Immature natural killer cell (primary cell): Measurements from ENCODE around the gene SERPINB5. TPM values are rescaled to one million over a fixed set of nuclear protein-coding genes. Genes with fewer than 3 reads are reported as not detected.
A peak's percentile ranks its signal among the peaks of the same experiment; 100 is the strongest.
"Not testable (repeated sequence)": the region's sequence is repeated elsewhere in the genome, so short reads cannot be mapped to it uniquely, and the experiment has no call there.

Experiments used
- DNase-seq, 3 donors: peaks; one replicate each; pipeline ENCODE4 v3.0.0; 2022; ENCODE audit warnings: mixed read lengths in 1 of 3
- H3K27ac Mint-ChIP-seq, 6 donors: one replicate each; pipeline ENCODE4 v1.8.0; 2020; ENCODE audit warnings: mixed read lengths in 6 of 6, mild to moderate bottlenecking in 5 of 6, inconsistent platforms in 4 of 6, moderate library complexity in 3 of 6
- H3K27me3 Mint-ChIP-seq, 3 donors: one replicate each; pipeline ENCODE4 v1.8.0; 2020 to 2021; ENCODE audit warnings: low read depth in 3 of 3, mild to moderate bottlenecking in 3 of 3, mixed read lengths in 3 of 3, moderate library complexity in 3 of 3, inconsistent platforms in 1 of 3
- H3K36me3 Mint-ChIP-seq, 3 donors: one replicate each; pipeline ENCODE4 v1.8.0; 2020; ENCODE audit warnings: mixed read lengths in 3 of 3, inconsistent platforms in 2 of 3, mild to moderate bottlenecking in 2 of 3
- H3K4me1 Mint-ChIP-seq, 2 donors: one replicate each; pipeline ENCODE4 v1.8.0; 2020; ENCODE audit warnings: inconsistent platforms in 2 of 2, mild to moderate bottlenecking in 2 of 2, mixed read lengths in 2 of 2, moderate library complexity in 1 of 2
- H3K4me3 Mint-ChIP-seq, 5 donors: one replicate each; pipeline ENCODE4 v1.8.0; 2020; ENCODE audit warnings: mild to moderate bottlenecking in 5 of 5, mixed read lengths in 5 of 5, inconsistent platforms in 3 of 5, moderate library complexity in 3 of 5
- H3K9me3 Mint-ChIP-seq, 6 donors: one replicate each; pipeline ENCODE4 v1.8.0; 2020; ENCODE audit warnings: mild to moderate bottlenecking in 6 of 6, mixed read lengths in 6 of 6, inconsistent platforms in 4 of 6, moderate library complexity in 3 of 6
- polyA plus RNA-seq, 3 donors: library from polyadenylated mRNA; unstranded; fragments of 300-500 nt; fragmentation: Illumina TruSeq; gene quantifications; one replicate each; pipeline ENCODE4 v1.2.3, GENCODE V29; 2021

The SERPINB5 gene
- polyA plus RNA-seq, 3 donors from 2014 or later: not detected

DNA sequence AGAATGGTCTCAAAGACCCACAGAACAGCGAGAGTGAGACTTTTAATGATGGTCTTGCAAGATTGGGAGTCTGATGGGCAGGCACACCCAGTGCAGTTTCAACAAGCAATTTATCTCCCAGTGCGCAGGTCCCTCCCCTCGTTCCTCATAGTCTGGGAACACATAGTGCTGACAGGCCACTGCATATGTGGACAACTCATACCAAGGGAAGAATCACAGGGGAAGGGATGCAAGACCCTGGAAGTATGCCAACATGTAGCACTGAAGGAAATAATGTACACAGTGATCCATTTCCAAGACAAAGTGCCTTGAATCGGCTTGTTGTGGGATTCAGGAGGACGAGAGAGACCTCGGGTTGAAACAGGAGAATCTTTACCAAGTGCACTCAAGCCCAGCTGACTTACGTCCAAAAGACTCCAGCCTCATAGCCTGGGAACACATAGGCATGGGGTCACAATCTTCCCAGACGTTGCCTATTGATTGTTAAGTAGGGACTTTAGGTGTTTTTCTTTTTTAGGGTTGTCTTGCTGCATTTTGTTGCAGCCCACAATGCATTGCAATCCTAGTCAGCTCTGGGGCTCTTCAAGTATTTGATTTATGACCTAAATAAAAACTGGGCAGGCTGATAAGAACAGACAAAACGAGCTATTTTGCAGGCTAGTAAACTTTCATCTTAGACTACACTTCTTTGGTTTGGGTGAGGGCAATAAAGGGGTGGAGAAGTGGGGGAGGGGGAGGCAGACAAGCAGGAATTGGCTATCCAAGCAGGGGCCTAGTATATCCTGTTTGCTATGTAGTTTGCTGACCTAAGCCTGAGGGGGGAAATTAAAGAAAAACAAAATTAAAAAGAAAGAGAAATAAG is 24.7 kb upstream of the SERPINB5 start:
- no peaks in the 10 kb centered on the region for H3K36me3 Mint-ChIP-seq
- H3K4me3 Mint-ChIP-seq: no peak overlapping the region
- H3K27ac Mint-ChIP-seq: no peak overlapping the region
- no peaks in the 10 kb centered on the region for H3K9me3 Mint-ChIP-seq
- DNase-seq: no peak
- H3K4me1 Mint-ChIP-seq: no peaks in the 10 kb centered on the region
- peaks cover 0 to 7% (median 4%) of the 10 kb centered on the region in 3 donors for H3K27me3 Mint-ChIP-seq

DNA sequence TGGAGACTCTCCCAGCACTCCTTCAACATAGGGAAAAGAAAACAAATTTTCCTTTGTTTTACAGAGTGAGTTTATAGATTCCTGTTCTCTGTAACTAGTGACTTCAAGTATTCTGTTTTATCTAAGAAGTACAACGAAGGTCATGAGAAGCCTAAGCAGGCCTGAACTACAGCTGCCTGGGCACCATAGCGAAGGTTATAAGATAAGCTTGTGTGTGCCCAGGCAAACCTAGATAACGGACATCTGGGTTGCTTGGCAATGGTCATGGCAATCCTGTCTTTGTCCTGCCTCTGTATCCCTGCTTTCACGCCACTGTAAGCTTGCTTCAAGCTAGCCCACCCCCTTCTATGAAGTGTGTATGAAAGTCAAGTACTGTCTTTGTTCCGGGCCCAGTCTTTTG is 24.0 kb upstream of the SERPINB5 start:
- H3K27me3 Mint-ChIP-seq, H3K9me3 Mint-ChIP-seq, H3K4me3 Mint-ChIP-seq, DNase-seq, H3K4me1 Mint-ChIP-seq, H3K27ac Mint-ChIP-seq, H3K36me3 Mint-ChIP-seq: not testable (repeated sequence)

DNA sequence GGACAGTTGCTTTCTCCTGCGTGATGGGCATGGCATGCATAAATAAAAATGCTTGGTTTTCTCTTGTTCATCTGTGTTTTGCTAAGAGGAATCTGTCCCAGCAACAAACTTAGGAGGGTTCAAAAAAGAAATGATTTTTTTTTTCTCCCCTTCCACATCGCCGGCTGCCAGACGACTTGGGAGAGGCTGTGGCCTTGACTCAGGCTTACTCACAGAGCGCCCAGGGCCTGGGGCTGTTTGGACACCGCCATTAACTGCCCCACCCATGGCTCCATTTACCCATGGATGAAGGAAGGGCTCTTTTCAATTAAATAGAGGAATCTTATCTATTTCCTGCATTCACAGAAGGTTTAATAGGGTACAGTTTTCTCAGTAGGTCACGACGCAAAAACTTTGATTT is 22.3 kb upstream of the SERPINB5 start:
- Mint-ChIP-seq H3K4me3 (no peak overlapping the region), H3K9me3 (no peaks in the 10 kb centered on the region), H3K4me1 (no peaks in the 10 kb centered on the region), H3K27ac (no peak overlapping the region), H3K36me3 (no peaks in the 10 kb centered on the region), H3K27me3 (peaks cover 0 to 10% (median 4%) of the 10 kb centered on the region in 3 donors)
- DNase-seq: no peak

DNA sequence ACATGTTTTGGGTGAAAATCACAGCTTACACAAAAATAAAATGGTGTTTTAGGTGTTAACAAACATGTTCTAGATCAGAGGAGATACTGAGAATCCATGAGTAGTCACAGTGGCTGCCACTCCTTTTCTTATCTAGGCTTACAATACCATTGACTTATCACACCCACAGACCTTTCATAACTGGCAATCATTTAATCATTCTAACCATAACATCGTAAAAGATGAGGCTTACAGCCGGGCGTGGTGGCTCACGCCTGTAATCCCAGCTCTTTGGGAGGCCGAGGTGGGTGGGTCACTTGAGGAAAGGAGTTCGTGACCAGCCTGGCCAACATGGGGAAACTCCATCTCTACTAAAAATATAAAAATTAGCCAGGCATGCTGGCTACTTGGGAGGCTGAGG is 18.8 kb upstream of the SERPINB5 start:
- Mint-ChIP-seq H3K27ac (no peak overlapping the region), H3K4me1 (no peaks in the 10 kb centered on the region), H3K36me3 (no peaks in the 10 kb centered on the region), H3K27me3 (peaks cover 0 to 5% (median 4%) of the 10 kb centered on the region in 3 donors), H3K4me3 (no peak overlapping the region), H3K9me3 (no peaks in the 10 kb centered on the region)
- no peak for DNase-seq

DNA sequence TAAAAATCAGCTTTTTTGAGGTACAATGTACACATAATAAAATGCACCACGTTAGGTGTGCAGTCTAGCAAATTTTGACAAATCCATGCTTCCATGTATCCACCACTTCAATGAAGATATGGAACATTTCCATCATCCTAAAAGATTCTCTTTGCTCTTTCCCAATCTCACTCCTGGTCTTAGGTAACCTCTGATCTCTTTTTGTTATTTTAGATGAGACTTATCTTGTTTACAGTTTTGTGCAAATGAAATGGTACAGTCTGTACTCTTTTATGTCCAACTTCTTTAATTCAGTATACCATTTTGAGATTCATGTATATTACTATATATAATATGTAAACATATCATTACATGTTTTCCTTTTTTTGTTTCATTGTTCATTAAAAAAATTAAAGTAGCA is 16.3 kb upstream of the SERPINB5 start:
- H3K4me1 Mint-ChIP-seq: no peaks in the 10 kb centered on the region
- H3K4me3 Mint-ChIP-seq: no peak overlapping the region
- H3K9me3 Mint-ChIP-seq: no peaks in the 10 kb centered on the region
- no peak overlapping the region for H3K27ac Mint-ChIP-seq
- H3K36me3 Mint-ChIP-seq: no peaks in the 10 kb centered on the region
- no peak for DNase-seq
- H3K27me3 Mint-ChIP-seq: peaks cover 2 to 10% (median 2%) of the 10 kb centered on the region in 3 donors

DNA sequence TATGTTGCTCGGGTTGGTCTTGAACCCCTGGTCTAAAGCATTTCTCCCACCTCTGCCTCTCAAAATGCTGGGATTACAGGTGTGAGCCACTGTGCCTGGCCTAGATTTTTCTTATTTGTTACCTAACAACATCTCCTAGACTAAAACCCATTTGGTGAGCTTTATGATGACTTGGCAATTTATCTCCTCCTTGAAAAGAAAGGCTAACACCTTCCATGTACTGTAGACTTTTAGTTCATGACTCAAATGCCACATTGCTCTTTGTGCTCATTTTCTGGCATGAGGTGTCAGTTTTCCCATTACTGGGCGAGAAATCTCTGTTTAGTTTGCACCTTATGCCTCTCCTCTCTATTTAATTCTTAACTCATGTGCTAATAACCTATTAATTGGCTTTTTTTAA is 12.3 kb upstream of the SERPINB5 start:
- Mint-ChIP-seq H3K36me3 (no peaks in the 10 kb centered on the region), H3K27ac (no peak overlapping the region), H3K4me1 (no peaks in the 10 kb centered on the region), H3K27me3 (peaks cover 2 to 5% (median 3%) of the 10 kb centered on the region in 3 donors), H3K9me3 (no peaks in the 10 kb centered on the region), H3K4me3 (no peak overlapping the region)
- DNase-seq: no peak

DNA sequence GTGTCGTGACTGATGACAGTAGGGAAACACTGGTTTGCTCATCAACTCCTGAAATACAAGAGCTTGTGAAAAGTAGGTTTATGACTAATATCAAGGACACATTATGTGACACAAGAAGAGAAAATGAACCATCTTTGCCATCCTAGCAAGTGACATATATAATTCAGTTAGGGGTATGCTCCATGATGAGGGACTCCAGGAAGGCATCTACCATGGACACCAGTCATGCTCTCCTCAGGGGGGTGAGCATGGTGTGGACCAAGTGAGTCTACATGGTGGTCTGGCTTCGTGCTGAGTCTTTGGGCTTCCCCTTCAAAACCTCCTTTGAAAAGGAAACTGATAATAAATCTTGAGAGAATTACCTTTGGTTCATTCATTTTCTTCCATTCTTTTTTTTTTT is 11.7 kb upstream of the SERPINB5 start:
- Mint-ChIP-seq H3K4me3 (no peak overlapping the region), H3K36me3 (no peaks in the 10 kb centered on the region), H3K4me1 (no peaks in the 10 kb centered on the region), H3K9me3 (no peaks in the 10 kb centered on the region), H3K27ac (no peak overlapping the region), H3K27me3 (peaks cover 3 to 6% (median 3%) of the 10 kb centered on the region in 3 donors)
- no peak for DNase-seq

DNA sequence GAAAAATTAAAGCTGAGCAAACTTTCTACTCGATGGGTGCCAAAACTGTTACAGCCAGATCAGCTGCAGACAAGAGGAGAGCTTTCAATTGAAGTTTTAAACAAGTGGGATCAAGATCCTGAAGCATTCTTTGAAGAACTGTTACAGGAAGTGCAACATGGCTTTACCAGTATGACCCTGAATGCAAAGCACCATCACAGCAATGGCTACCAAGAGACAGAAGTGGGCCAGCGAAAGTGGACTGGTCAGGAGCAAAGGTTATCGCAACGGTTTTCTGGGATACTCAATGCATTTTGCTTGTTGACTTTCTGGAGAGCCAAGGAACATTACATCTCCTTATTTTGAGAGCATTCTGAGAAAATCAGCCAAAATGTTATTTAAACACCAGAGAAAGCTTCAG is 9.1 kb upstream of the SERPINB5 start:
- peaks cover 3 to 7% (median 3%) of the 10 kb centered on the region in 3 donors for H3K27me3 Mint-ChIP-seq
- DNase-seq: no peak
- H3K27ac Mint-ChIP-seq: peak overlapping the region in 1 of 6 donors; percentile 5
- no peaks in the 10 kb centered on the region for H3K9me3 Mint-ChIP-seq
- no peaks in the 10 kb centered on the region for H3K4me1 Mint-ChIP-seq
- H3K4me3 Mint-ChIP-seq: no peak overlapping the region
- no peaks in the 10 kb centered on the region for H3K36me3 Mint-ChIP-seq

DNA sequence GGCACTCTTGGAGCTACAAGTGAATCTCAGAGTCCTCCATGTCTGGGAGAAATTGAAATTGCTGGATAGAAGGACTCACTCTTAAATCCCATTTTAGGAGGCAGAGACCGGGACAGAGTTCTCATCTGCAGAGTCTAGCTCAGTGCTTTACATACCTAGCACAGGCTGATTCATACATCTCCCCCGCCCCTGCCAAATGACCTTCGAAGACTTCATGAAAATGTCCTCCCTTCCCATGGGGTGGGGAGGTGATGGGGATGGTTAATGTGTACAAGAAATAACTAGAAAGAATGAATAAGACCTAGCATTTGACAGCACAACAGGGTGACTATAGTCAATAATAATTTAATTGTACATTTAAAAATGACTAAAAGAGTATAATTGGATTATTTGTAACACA is 8.2 kb upstream of the SERPINB5 start:
- peaks cover 3 to 7% (median 5%) of the 10 kb centered on the region in 3 donors for H3K27me3 Mint-ChIP-seq
- H3K36me3 Mint-ChIP-seq: no peaks in the 10 kb centered on the region
- H3K4me3 Mint-ChIP-seq: no peak overlapping the region
- H3K9me3 Mint-ChIP-seq: no peaks in the 10 kb centered on the region
- no peaks in the 10 kb centered on the region for H3K4me1 Mint-ChIP-seq
- no peak overlapping the region for H3K27ac Mint-ChIP-seq
- DNase-seq: no peak

DNA sequence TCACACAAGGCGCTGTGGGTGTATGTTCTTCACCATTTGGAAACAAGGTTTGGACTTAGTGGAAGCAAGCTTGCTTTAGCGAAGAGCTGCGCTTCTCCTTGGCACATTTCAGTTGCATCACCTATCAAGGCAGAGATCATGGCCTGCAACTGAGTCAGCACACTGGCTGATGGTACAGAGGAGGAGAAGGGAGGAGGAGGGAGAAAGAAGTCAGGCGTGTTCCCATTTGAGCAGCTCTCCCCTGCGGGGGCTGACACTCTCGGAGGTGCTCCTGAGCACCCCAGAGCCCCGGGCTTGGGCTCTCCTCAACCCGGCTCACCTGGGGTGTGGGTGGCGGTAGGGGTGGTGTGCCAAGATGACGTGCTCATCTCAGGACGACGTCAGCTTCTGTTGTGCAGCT is 6.0 kb upstream of the SERPINB5 start:
- H3K4me3 Mint-ChIP-seq: no peak overlapping the region
- H3K9me3 Mint-ChIP-seq: no peaks in the 10 kb centered on the region
- H3K27ac Mint-ChIP-seq: no peak overlapping the region
- no peaks in the 10 kb centered on the region for H3K36me3 Mint-ChIP-seq
- no peak for DNase-seq
- peaks cover 5 to 7% (median 5%) of the 10 kb centered on the region in 3 donors for H3K27me3 Mint-ChIP-seq
- H3K4me1 Mint-ChIP-seq: no peaks in the 10 kb centered on the region

DNA sequence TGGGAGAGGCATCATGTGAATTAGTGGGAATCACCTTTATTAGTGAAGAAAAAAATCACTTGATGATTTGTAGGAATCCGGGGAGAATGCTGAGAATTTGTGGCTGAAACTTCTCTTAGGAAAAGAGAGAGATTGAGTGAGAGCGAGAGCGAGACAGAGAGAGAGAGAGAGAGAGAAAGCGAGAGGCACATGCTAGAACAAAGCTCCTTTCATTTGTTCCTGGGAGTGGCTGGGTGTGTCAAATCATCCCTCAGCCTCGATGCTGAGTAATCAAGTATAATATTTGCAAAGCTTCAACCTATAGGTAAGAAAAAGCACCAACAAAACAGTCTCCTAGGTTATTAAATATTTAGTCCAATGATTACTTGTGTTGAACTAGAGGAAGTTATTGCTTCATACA is 4.4 kb upstream of the SERPINB5 start:
- Mint-ChIP-seq H3K27me3 (peaks cover 5 to 9% (median 7%) of the 10 kb centered on the region in 3 donors), H3K9me3 (no peaks in the 10 kb centered on the region), H3K36me3 (no peaks in the 10 kb centered on the region), H3K4me3 (no peak overlapping the region), H3K27ac (no peak overlapping the region), H3K4me1 (no peaks in the 10 kb centered on the region)
- DNase-seq: no peak

DNA sequence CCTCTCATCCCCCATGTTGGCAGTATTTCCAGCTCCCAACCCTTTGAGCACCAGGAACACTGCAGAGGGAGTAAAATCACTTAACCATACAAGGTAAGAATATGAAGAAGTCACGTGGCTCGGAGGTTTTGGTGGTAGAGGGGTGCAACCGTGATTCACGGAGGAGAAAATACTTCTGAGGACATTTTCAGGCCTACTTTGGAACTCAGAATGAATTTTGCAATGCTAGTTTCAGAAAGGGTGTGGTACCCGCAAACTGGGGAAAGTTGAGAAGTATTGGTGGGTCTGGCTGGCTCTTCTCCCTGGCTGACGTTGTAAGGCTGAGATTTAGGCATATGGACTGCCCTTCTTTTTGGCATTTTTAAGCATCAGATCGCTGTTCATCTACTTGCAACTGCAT is 442 bp downstream of the SERPINB5 start:
- H3K4me3 Mint-ChIP-seq: no peak overlapping the region
- H3K27me3 Mint-ChIP-seq: peaks cover 3 to 12% (median 8%) of the 10 kb centered on the region in 3 donors
- no peak overlapping the region for H3K27ac Mint-ChIP-seq
- H3K36me3 Mint-ChIP-seq: no peaks in the 10 kb centered on the region
- H3K4me1 Mint-ChIP-seq: no peaks in the 10 kb centered on the region
- DNase-seq: no peak
- H3K9me3 Mint-ChIP-seq: peaks cover 0 to 2% (median 0%) of the 10 kb centered on the region in 6 donors

DNA sequence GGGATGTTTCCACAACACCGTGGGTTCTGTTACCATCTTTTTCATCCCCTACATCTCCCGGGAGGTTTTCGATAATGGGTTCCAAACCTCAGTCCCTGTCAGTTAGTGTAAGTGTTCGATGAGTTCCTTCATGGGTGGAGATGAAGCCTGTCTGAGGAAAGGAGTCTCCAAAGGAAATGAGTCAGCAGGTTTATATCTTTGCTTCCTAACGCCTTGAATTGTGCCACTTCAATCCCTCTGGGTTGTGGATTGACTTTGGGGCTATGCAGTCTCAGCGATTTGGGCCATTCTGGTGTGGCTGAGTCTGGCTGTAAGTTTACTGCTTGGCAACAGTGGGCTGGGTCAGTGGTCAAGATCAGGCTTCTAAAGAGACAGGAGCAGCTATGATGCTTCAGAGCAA is 1.2 kb downstream of the SERPINB5 start:
- Mint-ChIP-seq H3K9me3 (peaks cover 0 to 2% (median 0%) of the 10 kb centered on the region in 6 donors), H3K36me3 (no peaks in the 10 kb centered on the region), H3K4me3 (no peak overlapping the region), H3K27me3 (peaks cover 3 to 15% (median 8%) of the 10 kb centered on the region in 3 donors), H3K4me1 (no peaks in the 10 kb centered on the region), H3K27ac (no peak overlapping the region)
- DNase-seq: no peak

DNA sequence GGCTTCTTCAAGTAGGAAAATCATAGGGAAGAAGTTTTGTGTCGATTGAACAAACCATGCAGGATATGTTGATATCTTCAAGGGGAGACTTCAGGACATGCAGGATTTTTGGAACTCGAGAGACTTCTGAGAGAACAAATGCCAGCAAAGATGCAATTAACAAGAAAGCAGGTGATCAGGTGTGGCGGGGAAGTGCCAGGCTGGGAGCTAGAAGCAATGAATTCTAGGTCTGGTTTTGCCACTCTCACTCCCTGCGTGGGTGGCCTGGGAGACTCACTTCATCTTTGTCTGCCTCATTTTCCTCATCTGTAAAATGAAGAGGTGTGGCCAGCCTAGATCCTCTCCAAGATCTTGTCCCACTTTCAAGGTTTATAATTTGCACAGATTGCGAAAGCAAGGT is 3.1 kb downstream of the SERPINB5 start:
- peaks cover 1 to 13% (median 7%) of the 10 kb centered on the region in 3 donors for H3K27me3 Mint-ChIP-seq
- no peaks in the 10 kb centered on the region for H3K36me3 Mint-ChIP-seq
- H3K9me3 Mint-ChIP-seq: peaks cover 0 to 2% (median 0%) of the 10 kb centered on the region in 6 donors
- H3K4me1 Mint-ChIP-seq: no peaks in the 10 kb centered on the region
- H3K4me3 Mint-ChIP-seq: no peak overlapping the region
- no peak overlapping the region for H3K27ac Mint-ChIP-seq
- no peak for DNase-seq

DNA sequence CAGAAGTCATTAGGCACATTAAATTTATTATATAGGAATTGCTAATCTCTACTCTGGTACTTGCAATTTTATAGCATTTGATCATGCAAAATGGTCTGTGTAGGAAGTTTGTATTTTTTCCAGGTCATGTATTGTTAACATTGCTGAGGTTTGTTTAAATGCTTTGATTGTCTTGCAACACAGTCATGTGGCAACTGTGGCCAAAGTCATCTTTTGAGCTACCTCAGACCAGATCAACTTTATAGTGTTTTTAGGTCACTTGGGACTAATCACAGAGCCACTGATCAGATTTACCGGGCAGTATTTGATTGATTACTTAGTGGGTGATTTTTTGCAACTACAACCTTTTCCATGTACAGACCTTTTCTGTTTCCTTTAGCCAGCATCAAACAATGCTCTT is 3.7 kb downstream of the SERPINB5 start:
- H3K4me1 Mint-ChIP-seq: no peaks in the 10 kb centered on the region
- H3K27me3 Mint-ChIP-seq: peaks cover under 1 to 16% (median 7%) of the 10 kb centered on the region in 3 donors
- H3K4me3 Mint-ChIP-seq: no peak overlapping the region
- DNase-seq: no peak
- H3K36me3 Mint-ChIP-seq: no peaks in the 10 kb centered on the region
- H3K9me3 Mint-ChIP-seq: peaks cover 0 to 2% (median 0%) of the 10 kb centered on the region in 6 donors
- H3K27ac Mint-ChIP-seq: no peak overlapping the region
